ENCODE measurements around the gene MSRB1. TPM values are rescaled to one million over a fixed set of nuclear protein-coding genes. Genes with fewer than 3 reads are reported as not detected.

MSRB1 gene
- total RNA-seq, 1 donor from 2014 or later = 23.7 TPM

DNA sequence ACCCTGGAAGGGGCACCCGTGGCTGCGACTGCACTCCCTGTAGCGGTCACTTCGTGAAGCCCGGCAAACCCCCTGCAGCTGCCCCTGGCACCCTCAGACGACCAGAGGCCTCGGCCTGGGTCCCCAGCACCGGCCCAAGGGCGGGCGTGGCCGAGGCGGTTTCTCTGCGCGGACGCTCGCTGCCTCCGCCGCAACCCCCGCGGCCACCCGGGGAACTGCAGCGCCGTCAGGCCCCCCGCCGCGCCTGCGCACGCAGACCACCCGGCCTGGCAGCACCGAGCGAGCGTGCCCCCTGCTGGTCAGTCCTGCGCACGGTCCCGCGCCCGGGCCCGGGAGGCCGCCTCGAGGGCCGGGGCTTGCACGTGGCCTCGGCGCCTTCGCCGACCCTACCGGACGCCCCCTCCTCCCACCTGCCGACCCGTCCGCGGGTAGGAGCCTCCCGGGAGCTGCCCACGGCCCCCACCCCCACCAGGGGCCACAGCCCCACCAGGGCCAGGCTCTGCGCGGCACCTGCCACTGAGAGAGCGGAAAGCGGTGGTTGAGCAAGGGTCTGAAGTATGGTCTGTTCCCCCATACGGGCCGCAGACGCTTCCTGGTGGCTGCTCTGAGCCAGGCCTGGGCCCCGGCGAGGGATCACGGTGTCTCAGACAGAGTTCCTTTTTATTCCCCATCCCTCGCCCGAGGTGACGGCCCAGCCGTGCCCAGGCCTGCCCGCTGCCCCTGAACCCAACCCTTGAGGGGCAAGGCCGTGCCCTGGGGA is 13.2 kb downstream of the MSRB1 start:
- Histone ChIP-seq H3K79me2 (ENCODE audit: insufficient read depth, low read length) (no peaks in the 10 kb centered on the region), H4K20me1 (ENCODE audit: insufficient read depth, low read length) (no peaks in the 10 kb centered on the region), H3K9ac (ENCODE audit: low read length) (peak overlapping the region; percentile 65), H3K4me3 (ENCODE audit: insufficient read depth, low read depth, low read length) (peak overlapping the region; percentile 38), H3K27me3 (ENCODE audit: insufficient read depth, low read length) (no peaks in the 10 kb centered on the region), H2AFZ (ENCODE audit: low read depth, low read length) (peak overlapping the region; percentile 62), H3K27ac (ENCODE audit: low read depth, low read length) (no peak overlapping the region), H3K9me3 (ENCODE audit: insufficient read depth, low read depth, low read length) (no peaks in the 10 kb centered on the region), H3K36me3 (ENCODE audit: insufficient read depth, low read length) (no peaks in the 10 kb centered on the region), H3K4me2 (ENCODE audit: low read length) (peak overlapping the region; percentile 84), H3K4me1 (ENCODE audit: insufficient read depth, low read length) (peaks cover 6% of the 10 kb centered on the region)
- Mint-ChIP-seq H3K4me1 (ENCODE audit: low read depth, unreplicated experiment) (no peaks in the 10 kb centered on the region), H3K36me3 (ENCODE audit: low read depth, unreplicated experiment) (no peaks in the 10 kb centered on the region), H3K9me3 (ENCODE audit: unreplicated experiment) (no peaks in the 10 kb centered on the region), H3K27ac (ENCODE audit: unreplicated experiment) (no peak overlapping the region), H3K27me3 (ENCODE audit: low read depth, unreplicated experiment) (peaks cover 14% of the 10 kb centered on the region), H3K4me3 (ENCODE audit: unreplicated experiment) (no peak overlapping the region)
- peak; percentile 33 for DNase-seq (ENCODE audit: low read depth)
- TF ChIP-seq, protein P1, sequence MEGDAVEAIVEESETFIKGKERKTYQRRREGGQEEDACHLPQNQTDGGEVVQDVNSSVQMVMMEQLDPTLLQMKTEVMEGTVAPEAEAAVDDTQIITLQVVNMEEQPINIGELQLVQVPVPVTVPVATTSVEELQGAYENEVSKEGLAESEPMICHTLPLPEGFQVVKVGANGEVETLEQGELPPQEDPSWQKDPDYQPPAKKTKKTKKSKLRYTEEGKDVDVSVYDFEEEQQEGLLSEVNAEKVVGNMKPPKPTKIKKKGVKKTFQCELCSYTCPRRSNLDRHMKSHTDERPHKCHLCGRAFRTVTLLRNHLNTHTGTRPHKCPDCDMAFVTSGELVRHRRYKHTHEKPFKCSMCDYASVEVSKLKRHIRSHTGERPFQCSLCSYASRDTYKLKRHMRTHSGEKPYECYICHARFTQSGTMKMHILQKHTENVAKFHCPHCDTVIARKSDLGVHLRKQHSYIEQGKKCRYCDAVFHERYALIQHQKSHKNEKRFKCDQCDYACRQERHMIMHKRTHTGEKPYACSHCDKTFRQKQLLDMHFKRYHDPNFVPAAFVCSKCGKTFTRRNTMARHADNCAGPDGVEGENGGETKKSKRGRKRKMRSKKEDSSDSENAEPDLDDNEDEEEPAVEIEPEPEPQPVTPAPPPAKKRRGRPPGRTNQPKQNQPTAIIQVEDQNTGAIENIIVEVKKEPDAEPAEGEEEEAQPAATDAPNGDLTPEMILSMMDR (IDR thresholded peaks at IDR 0.05; ENCODE audit: insufficient read depth, low read depth, low read length) = peak; percentile 50
- TF ChIP-seq EZH2 (IDR thresholded peaks at IDR 0.05; ENCODE audit: insufficient read depth, low read length) = no peak
- FAIRE-seq = no peak

DNA sequence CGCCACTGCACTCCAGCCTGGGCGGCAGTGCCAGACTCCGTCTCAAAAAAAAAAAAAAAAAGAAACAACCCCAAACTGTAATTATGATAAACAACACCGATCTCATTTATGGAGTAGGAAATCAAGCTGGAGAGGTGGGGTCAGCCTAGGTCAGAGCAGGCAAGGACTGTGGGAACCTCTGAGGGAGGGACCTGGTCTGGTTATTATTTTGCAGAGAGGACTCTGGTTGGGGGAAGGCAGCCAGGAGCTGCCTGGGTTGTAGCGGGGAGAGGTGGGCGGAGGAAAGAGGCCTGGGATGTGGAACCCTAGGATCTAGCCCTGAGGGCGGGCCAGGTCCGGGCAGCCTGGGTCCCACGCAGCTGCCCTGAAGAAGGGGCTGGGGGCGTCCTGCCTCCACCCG is 13.9 kb downstream of the MSRB1 start:
- peak overlapping the region; percentile 62 for H2AFZ ChIP-seq (ENCODE audit: low read depth, low read length)
- H3K36me3 ChIP-seq (ENCODE audit: insufficient read depth, low read length) = no peaks in the 10 kb centered on the region
- Mint-ChIP-seq H3K9me3 (ENCODE audit: unreplicated experiment) (no peaks in the 10 kb centered on the region), H3K27me3 (ENCODE audit: low read depth, unreplicated experiment) (peaks cover 18% of the 10 kb centered on the region), H3K36me3 (ENCODE audit: low read depth, unreplicated experiment) (no peaks in the 10 kb centered on the region), H3K4me1 (ENCODE audit: low read depth, unreplicated experiment) (no peaks in the 10 kb centered on the region), H3K4me3 (ENCODE audit: unreplicated experiment) (peak overlapping the region; percentile 79), H3K27ac (ENCODE audit: unreplicated experiment) (peak overlapping the region; percentile 83)
- FAIRE-seq (no peak), DNase-seq (ENCODE audit: low read depth) (no peak)
- peak overlapping the region; percentile 38 for H3K4me3 ChIP-seq (ENCODE audit: insufficient read depth, low read depth, low read length)
- no peak for TF ChIP-seq EZH2 (IDR thresholded peaks at IDR 0.05; ENCODE audit: insufficient read depth, low read length)
- TF ChIP-seq, protein P1 (IDR thresholded peaks at IDR 0.05; ENCODE audit: insufficient read depth, low read depth, low read length) = no peak
- H3K4me1 ChIP-seq (ENCODE audit: insufficient read depth, low read length) = peaks cover 6% of the 10 kb centered on the region
- H3K79me2 ChIP-seq (ENCODE audit: insufficient read depth, low read length) = no peaks in the 10 kb centered on the region
- H3K27ac ChIP-seq (ENCODE audit: low read depth, low read length) = no peak overlapping the region
- H3K27me3 ChIP-seq (ENCODE audit: insufficient read depth, low read length) = no peaks in the 10 kb centered on the region
- H3K9me3 ChIP-seq (ENCODE audit: insufficient read depth, low read depth, low read length) = no peaks in the 10 kb centered on the region
- H3K4me2 ChIP-seq (ENCODE audit: low read length) = peak overlapping the region; percentile 84
- H3K9ac ChIP-seq (ENCODE audit: low read length) = peak overlapping the region; percentile 65
- H4K20me1 ChIP-seq (ENCODE audit: insufficient read depth, low read length) = no peaks in the 10 kb centered on the region

DNA sequence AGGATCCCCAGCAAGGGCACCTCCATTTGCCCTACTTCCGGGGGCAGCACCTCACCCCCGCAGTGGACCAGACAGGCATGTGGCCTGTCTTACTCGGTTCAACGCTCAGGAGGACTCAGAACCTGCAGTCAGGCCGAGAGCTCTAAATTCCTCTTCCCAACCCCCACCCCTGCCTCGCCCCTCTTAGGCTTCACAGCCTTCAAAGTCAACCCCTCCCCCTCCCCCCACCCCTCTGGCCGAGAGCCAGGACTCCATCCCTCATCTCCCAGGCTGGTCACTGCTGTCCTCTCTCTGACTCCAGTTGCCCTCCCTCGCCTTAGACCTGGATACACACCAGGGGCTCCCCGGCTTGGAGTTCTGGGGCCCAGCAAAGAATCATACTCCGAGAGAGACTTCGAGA is 16.7 kb downstream of the MSRB1 start:
- Histone ChIP-seq H2AFZ (ENCODE audit: low read depth, low read length) (no peak overlapping the region), H3K27ac (ENCODE audit: low read depth, low read length) (no peak overlapping the region), H3K36me3 (ENCODE audit: insufficient read depth, low read length) (no peaks in the 10 kb centered on the region), H4K20me1 (ENCODE audit: insufficient read depth, low read length) (no peaks in the 10 kb centered on the region), H3K9ac (ENCODE audit: low read length) (no peak overlapping the region), H3K4me1 (ENCODE audit: insufficient read depth, low read length) (peaks cover 6% of the 10 kb centered on the region), H3K9me3 (ENCODE audit: insufficient read depth, low read depth, low read length) (no peaks in the 10 kb centered on the region), H3K4me3 (ENCODE audit: insufficient read depth, low read depth, low read length) (no peak overlapping the region), H3K4me2 (ENCODE audit: low read length) (no peak overlapping the region), H3K27me3 (ENCODE audit: insufficient read depth, low read length) (peaks cover 17% of the 10 kb centered on the region), H3K79me2 (ENCODE audit: insufficient read depth, low read length) (no peaks in the 10 kb centered on the region)
- no peak overlapping the region for H3K4me3 Mint-ChIP-seq (ENCODE audit: unreplicated experiment)
- DNase-seq (ENCODE audit: low read depth) = no peak
- H3K9me3 Mint-ChIP-seq (ENCODE audit: unreplicated experiment) = no peaks in the 10 kb centered on the region
- H3K36me3 Mint-ChIP-seq (ENCODE audit: low read depth, unreplicated experiment) = no peaks in the 10 kb centered on the region
- H3K27ac Mint-ChIP-seq (ENCODE audit: unreplicated experiment) = no peak overlapping the region
- no peak for TF ChIP-seq EZH2 (IDR thresholded peaks at IDR 0.05; ENCODE audit: insufficient read depth, low read length)
- TF ChIP-seq, protein P1 (IDR thresholded peaks at IDR 0.05; ENCODE audit: insufficient read depth, low read depth, low read length) = no peak
- peaks cover under 1% of the 10 kb centered on the region for H3K4me1 Mint-ChIP-seq (ENCODE audit: low read depth, unreplicated experiment)
- H3K27me3 Mint-ChIP-seq (ENCODE audit: low read depth, unreplicated experiment) = peaks cover 26% of the 10 kb centered on the region
- no peak for FAIRE-seq

Data from astrocyte (in vitro differentiated cells and primary cell).